ENCODE results near the gene MGAT4A.
"Not testable (repeated sequence)": the region's sequence is repeated elsewhere in the genome, so short reads cannot be mapped to it uniquely, and the experiment has no call there.

MGAT4A gene

GRCh38 chr2:98759338-98759737 is 28.4 kb upstream of the MGAT4A start:
- Histone ChIP-seq H3K18ac (ENCODE audit: low read length) (no peak overlapping the region), H3K36me3 (ENCODE audit: control insufficient read depth in 1 of 2, insufficient read depth in 2 of 2, low read length in 2 of 2) (no peaks in the 10 kb centered on the region), H3K4me3 (ENCODE audit: low read depth, low read length) (no peak overlapping the region), H3K27me3 (ENCODE audit: insufficient read depth, low read length) (no peaks in the 10 kb centered on the region), H3K9me3 (ENCODE audit: insufficient read depth, low read depth, low read length) (no peaks in the 10 kb centered on the region), H4K8ac (ENCODE audit: low read depth, low read length) (no peak overlapping the region), H2AFZ (ENCODE audit: insufficient read depth, low read length, poor library complexity) (no peak overlapping the region), H3K79me1 (ENCODE audit: low read length) (no peaks in the 10 kb centered on the region), H4K12ac (ENCODE audit: low read depth, low read length) (no peak overlapping the region), H2BK120ac (ENCODE audit: insufficient read depth, low read length, poor library complexity) (no peak overlapping the region), H3K4me2 (ENCODE audit: low read length) (no peak overlapping the region), H3K79me2 (ENCODE audit: control insufficient read depth, insufficient read depth, low read length, poor library complexity) (no peaks in the 10 kb centered on the region), H3K23ac (ENCODE audit: low read length) (no peak overlapping the region), H3K9ac (ENCODE audit: low read length) (no peak overlapping the region), H3K14ac (ENCODE audit: low read length) (no peak overlapping the region), H2AK5ac (ENCODE audit: low read length) (no peak overlapping the region), H3K27ac (ENCODE audit: low read depth, low read length) (no peak overlapping the region), H3K4ac (ENCODE audit: low read depth, low read length) (no peak overlapping the region), H4K91ac (ENCODE audit: low read depth, low read length) (no peak overlapping the region), H2BK5ac (ENCODE audit: low read depth, low read length, poor library complexity) (no peak overlapping the region), H3K4me1 (ENCODE audit: control insufficient read depth in 1 of 2, insufficient read depth in 2 of 2, low read length in 2 of 2) (peaks cover 0 to 4% of the 10 kb centered on the region in 2 experiments), H2BK12ac (ENCODE audit: low read length) (no peak overlapping the region)
- no CpG with 5 or more reads among the region's 2 CpGs for WGBS (ENCODE audit: extremely low coverage, insufficient coverage, insufficient read length)
- DNase-seq: no peak

- no peak overlapping the region for H2AFZ ChIP-seq (ENCODE audit: insufficient read depth, low read length, poor library complexity)
- no CpG with 5 or more reads among the region's 9 CpGs for WGBS (ENCODE audit: extremely low coverage, insufficient coverage, insufficient read length)
- no peak overlapping the region for H4K91ac ChIP-seq (ENCODE audit: low read depth, low read length)
- H3K36me3 ChIP-seq (ENCODE audit: control insufficient read depth in 1 of 2, insufficient read depth in 2 of 2, low read length in 2 of 2): no peaks in the 10 kb centered on the region
- no peak overlapping the region for H3K4me3 ChIP-seq (ENCODE audit: low read depth, low read length)
- H3K4me1 ChIP-seq (ENCODE audit: control insufficient read depth in 1 of 2, insufficient read depth in 2 of 2, low read length in 2 of 2): peaks cover 0 to 4% of the 10 kb centered on the region in 2 experiments
- no peak overlapping the region for H3K27ac ChIP-seq (ENCODE audit: low read depth, low read length)
- H2AK5ac ChIP-seq (ENCODE audit: low read length): no peak overlapping the region
- no peaks in the 10 kb centered on the region for H3K27me3 ChIP-seq (ENCODE audit: insufficient read depth, low read length)
- no peak overlapping the region for H4K12ac ChIP-seq (ENCODE audit: low read depth, low read length)
- H3K4me2 ChIP-seq (ENCODE audit: low read length): no peak overlapping the region
- H3K14ac ChIP-seq (ENCODE audit: low read length): no peak overlapping the region
- H2BK5ac ChIP-seq (ENCODE audit: low read depth, low read length, poor library complexity): no peak overlapping the region
- H3K18ac ChIP-seq (ENCODE audit: low read length): no peak overlapping the region
- H3K4ac ChIP-seq (ENCODE audit: low read depth, low read length): no peak overlapping the region
- H3K9ac ChIP-seq (ENCODE audit: low read length): no peak overlapping the region
- no peak overlapping the region for H4K8ac ChIP-seq (ENCODE audit: low read depth, low read length)
- DNase-seq: peak; percentile 79 to 92
- no peak overlapping the region for H2BK120ac ChIP-seq (ENCODE audit: insufficient read depth, low read length, poor library complexity)
- H2BK12ac ChIP-seq (ENCODE audit: low read length): no peak overlapping the region
- no peaks in the 10 kb centered on the region for H3K79me2 ChIP-seq (ENCODE audit: control insufficient read depth, insufficient read depth, low read length, poor library complexity)
- H3K79me1 ChIP-seq (ENCODE audit: low read length): no peaks in the 10 kb centered on the region
- H3K23ac ChIP-seq (ENCODE audit: low read length): no peak overlapping the region
- H3K9me3 ChIP-seq (ENCODE audit: insufficient read depth, low read depth, low read length): no peaks in the 10 kb centered on the region
These were observed 27.0 kb upstream of the MGAT4A start for GRCh38 chr2:98757904-98758421.

DNA sequence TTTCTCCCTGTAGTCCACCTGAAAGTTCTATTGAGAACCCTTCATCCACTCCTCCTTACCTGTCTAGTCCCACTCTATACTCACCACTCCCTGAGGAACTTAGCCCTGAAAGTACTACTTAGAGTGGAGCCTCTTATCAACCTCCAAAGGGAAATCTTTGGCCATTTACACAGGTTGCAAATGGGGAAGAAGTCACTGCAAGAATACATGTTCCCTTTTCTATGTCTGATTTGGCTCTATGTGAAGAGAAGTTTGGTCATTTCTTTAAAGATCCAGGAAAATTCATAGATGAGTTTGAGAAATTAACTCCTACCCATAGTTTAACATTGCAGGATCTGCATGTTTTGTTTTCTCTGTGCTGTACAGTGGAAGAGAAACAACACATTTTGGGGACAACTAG is 22.9 kb upstream of the MGAT4A start:
- H3K18ac ChIP-seq (ENCODE audit: low read length): no peak overlapping the region
- no peaks in the 10 kb centered on the region for H3K79me1 ChIP-seq (ENCODE audit: low read length)
- no peak overlapping the region for H2AFZ ChIP-seq (ENCODE audit: insufficient read depth, low read length, poor library complexity)
- no peaks in the 10 kb centered on the region for H3K36me3 ChIP-seq (ENCODE audit: control insufficient read depth in 1 of 2, insufficient read depth in 2 of 2, low read length in 2 of 2)
- H3K4me1 ChIP-seq (ENCODE audit: control insufficient read depth in 1 of 2, insufficient read depth in 2 of 2, low read length in 2 of 2): peaks cover 0 to 4% of the 10 kb centered on the region in 2 experiments
- no peak overlapping the region for H4K8ac ChIP-seq (ENCODE audit: low read depth, low read length)
- no peak overlapping the region for H2BK120ac ChIP-seq (ENCODE audit: insufficient read depth, low read length, poor library complexity)
- no peaks in the 10 kb centered on the region for H3K79me2 ChIP-seq (ENCODE audit: control insufficient read depth, insufficient read depth, low read length, poor library complexity)
- no peaks in the 10 kb centered on the region for H3K27me3 ChIP-seq (ENCODE audit: insufficient read depth, low read length)
- H3K4me2 ChIP-seq (ENCODE audit: low read length): no peak overlapping the region
- no peak overlapping the region for H4K12ac ChIP-seq (ENCODE audit: low read depth, low read length)
- H3K9ac ChIP-seq (ENCODE audit: low read length): no peak overlapping the region
- no peak overlapping the region for H3K4ac ChIP-seq (ENCODE audit: low read depth, low read length)
- H4K91ac ChIP-seq (ENCODE audit: low read depth, low read length): no peak overlapping the region
- DNase-seq: no peak
- no peak overlapping the region for H3K27ac ChIP-seq (ENCODE audit: low read depth, low read length)
- H3K4me3 ChIP-seq (ENCODE audit: low read depth, low read length): no peak overlapping the region
- no peak overlapping the region for H2BK5ac ChIP-seq (ENCODE audit: low read depth, low read length, poor library complexity)
- H3K9me3 ChIP-seq (ENCODE audit: insufficient read depth, low read depth, low read length): no peaks in the 10 kb centered on the region
- no peak overlapping the region for H3K14ac ChIP-seq (ENCODE audit: low read length)
- H2AK5ac ChIP-seq (ENCODE audit: low read length): no peak overlapping the region
- H2BK12ac ChIP-seq (ENCODE audit: low read length): no peak overlapping the region
- no peak overlapping the region for H3K23ac ChIP-seq (ENCODE audit: low read length)

- not testable (repeated sequence) for H3K4me1 ChIP-seq (ENCODE audit: control insufficient read depth in 1 of 2, insufficient read depth in 2 of 2, low read length in 2 of 2); H3K79me2 ChIP-seq (ENCODE audit: control insufficient read depth, insufficient read depth, low read length, poor library complexity)
- WGBS (ENCODE audit: extremely low coverage, insufficient coverage, insufficient read length): no CpG with 5 or more reads among the region's 4 CpGs
These were observed 21.8 kb upstream of the MGAT4A start for GRCh38 chr2:98752711-98753110.

More at GRCh38 chr2:98752711-98753110, 21.8 kb upstream of the MGAT4A start:
- not testable (repeated sequence) for H4K8ac ChIP-seq (ENCODE audit: low read depth, low read length); H2AFZ ChIP-seq (ENCODE audit: insufficient read depth, low read length, poor library complexity); H3K27ac ChIP-seq (ENCODE audit: low read depth, low read length); H4K91ac ChIP-seq (ENCODE audit: low read depth, low read length); H3K79me1 ChIP-seq (ENCODE audit: low read length); H3K14ac ChIP-seq (ENCODE audit: low read length); H3K9ac ChIP-seq (ENCODE audit: low read length); DNase-seq; H3K4ac ChIP-seq (ENCODE audit: low read depth, low read length); H2BK12ac ChIP-seq (ENCODE audit: low read length); H3K4me3 ChIP-seq (ENCODE audit: low read depth, low read length); H2BK120ac ChIP-seq (ENCODE audit: insufficient read depth, low read length, poor library complexity); H3K4me2 ChIP-seq (ENCODE audit: low read length); H3K27me3 ChIP-seq (ENCODE audit: insufficient read depth, low read length); H2AK5ac ChIP-seq (ENCODE audit: low read length); H3K36me3 ChIP-seq (ENCODE audit: control insufficient read depth in 1 of 2, insufficient read depth in 2 of 2, low read length in 2 of 2); H3K9me3 ChIP-seq (ENCODE audit: insufficient read depth, low read depth, low read length); H3K18ac ChIP-seq (ENCODE audit: low read length); H3K23ac ChIP-seq (ENCODE audit: low read length); H4K12ac ChIP-seq (ENCODE audit: low read depth, low read length); H2BK5ac ChIP-seq (ENCODE audit: low read depth, low read length, poor library complexity)

All from trophoblast cell (in vitro differentiated cells and primary cell).